ENCODE measurements around the gene MXRA7. TPM values are rescaled to one million over a fixed set of nuclear protein-coding genes. Genes with fewer than 3 reads are reported as not detected.

The MXRA7 gene
- polyA plus RNA-seq, 1 experiment, result 300 TPM

- H3K27me3 ChIP-seq (ENCODE audit: control insufficient read depth, insufficient read depth, low read length), result no peaks in the 10 kb centered on the region
- ChIA-PET CTCF (interaction anchor here (1.0 to 1.4 kb wide), 5 partner anchors 15 to 213 kb away, joined by 3 to 6 read pairs (median 3); partner anchors contain the start of gene MGAT5B), POLR2A (interaction anchor here (0.6 kb wide), 1 partner anchor 279 kb away, joined by 4 read pairs; no protein-coding TSS in a partner anchor)
- H3K4me3 ChIP-seq (ENCODE audit: low read depth, low read length), result peak within 1 kb of the TSS; percentile 100
- TF ChIP-seq, protein P1, sequence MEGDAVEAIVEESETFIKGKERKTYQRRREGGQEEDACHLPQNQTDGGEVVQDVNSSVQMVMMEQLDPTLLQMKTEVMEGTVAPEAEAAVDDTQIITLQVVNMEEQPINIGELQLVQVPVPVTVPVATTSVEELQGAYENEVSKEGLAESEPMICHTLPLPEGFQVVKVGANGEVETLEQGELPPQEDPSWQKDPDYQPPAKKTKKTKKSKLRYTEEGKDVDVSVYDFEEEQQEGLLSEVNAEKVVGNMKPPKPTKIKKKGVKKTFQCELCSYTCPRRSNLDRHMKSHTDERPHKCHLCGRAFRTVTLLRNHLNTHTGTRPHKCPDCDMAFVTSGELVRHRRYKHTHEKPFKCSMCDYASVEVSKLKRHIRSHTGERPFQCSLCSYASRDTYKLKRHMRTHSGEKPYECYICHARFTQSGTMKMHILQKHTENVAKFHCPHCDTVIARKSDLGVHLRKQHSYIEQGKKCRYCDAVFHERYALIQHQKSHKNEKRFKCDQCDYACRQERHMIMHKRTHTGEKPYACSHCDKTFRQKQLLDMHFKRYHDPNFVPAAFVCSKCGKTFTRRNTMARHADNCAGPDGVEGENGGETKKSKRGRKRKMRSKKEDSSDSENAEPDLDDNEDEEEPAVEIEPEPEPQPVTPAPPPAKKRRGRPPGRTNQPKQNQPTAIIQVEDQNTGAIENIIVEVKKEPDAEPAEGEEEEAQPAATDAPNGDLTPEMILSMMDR (IDR thresholded peaks at IDR 0.05; ENCODE audit: insufficient read depth, low read depth, low read length), result no peak
- DNase-seq (ENCODE audit: low read depth), result peak; percentile 72
- H3K36me3 ChIP-seq (ENCODE audit: control insufficient read depth, insufficient read depth, low read length), result peaks cover 6% of the 10 kb centered on the region
These were observed 27.1 kb upstream of the MXRA7 start, which contains the start of gene MFSD11 for GRCh38 chr17:76737676-76738467. Gene MFSD11, plus strand, starts transcription at chr17:76738119. Its CDS starts 234 bp downstream, at chr17:76738353.

DNA sequence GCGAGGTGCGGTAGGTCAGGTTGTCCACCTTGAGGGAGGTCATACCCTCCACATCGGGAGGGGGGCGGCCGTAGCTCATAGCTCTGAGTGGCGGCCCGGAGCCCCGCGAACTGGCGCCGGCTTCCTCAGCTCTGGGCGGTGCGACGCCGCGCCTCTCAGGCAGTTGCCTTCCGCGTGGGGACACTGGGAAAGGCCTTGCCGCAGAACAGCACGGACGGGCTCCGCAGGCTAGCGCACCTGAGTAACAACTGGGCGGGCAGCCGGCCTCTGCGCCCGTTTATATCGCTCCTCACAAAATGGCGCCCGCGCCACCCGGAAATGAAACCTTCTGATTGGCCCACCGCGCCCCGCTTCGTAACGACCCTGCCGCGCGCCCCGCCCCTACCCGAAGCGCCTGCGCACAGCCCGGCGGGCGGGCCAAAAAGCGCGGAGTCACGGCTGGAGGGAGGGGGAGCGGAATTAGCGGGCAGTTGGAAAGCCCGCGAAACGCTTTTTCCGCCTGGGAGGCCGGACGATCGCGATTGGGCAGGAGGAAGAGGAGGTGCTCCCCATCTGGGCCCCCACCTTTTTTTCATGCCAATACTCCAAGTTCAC is 26.4 kb upstream of the MXRA7 start, which contains the start of gene SRSF2:
Gene SRSF2 (minus strand): TSS at position 250 of the 594 bp plus-strand sequence. CDS start 171 bp downstream, at position 79.
- H3K4me3 ChIP-seq (ENCODE audit: low read depth, low read length), result peak within 1 kb of the TSS; percentile 100
- ChIA-PET POLR2A (interaction anchor here (0.6 kb wide), 2 partner anchors 279 to 379 kb away, joined by 3 to 4 read pairs; no protein-coding TSS in a partner anchor), CTCF (interaction anchor here (0.9 to 1.2 kb wide), 4 partner anchors 23 to 329 kb away, joined by 3 to 6 read pairs (median 3); partner anchors contain the start of gene MGAT5B)
- no peaks in the 10 kb centered on the region for H3K27me3 ChIP-seq (ENCODE audit: control insufficient read depth, insufficient read depth, low read length)
- peak; percentile 85 for DNase-seq (ENCODE audit: low read depth)
- peaks cover 6% of the 10 kb centered on the region for H3K36me3 ChIP-seq (ENCODE audit: control insufficient read depth, insufficient read depth, low read length)
- TF ChIP-seq, protein P1 (IDR thresholded peaks at IDR 0.05; ENCODE audit: insufficient read depth, low read depth, low read length), result no peak

DNA sequence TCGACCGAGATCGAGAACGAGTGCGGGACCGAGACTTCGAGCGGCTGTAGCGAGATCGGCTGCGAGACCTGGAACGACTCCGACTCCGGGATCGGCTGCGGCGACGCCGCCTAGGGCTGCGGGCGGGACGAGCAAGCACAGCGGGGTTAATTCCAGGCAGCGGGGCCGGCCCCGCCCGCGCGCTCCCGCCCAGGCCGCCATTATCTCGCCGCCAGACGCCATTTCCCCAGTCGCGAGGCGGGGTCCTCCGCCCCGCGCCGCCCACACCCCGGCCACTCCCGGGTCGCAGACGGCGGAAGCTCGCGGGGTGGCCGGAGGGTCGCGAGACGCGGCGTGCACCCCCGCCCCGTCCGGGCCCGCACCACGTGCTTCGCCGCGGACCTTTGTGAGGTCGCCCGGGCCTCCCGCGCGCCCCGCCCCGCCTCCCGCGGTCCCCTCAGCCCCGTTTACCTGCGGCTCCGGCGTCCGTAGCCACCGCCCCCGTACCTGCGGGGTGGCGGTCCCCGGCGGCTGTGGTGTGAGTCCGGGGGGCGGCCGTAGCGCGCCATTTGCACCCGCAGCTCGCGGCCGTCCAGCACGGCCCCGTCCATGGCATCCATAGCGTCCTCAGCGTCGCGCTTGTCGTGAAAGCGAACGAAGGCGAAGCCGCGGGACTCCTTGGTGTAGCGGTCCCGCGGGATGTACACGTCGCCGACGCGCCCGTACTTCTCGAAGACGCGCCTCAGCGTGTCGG is 25.8 kb upstream of the MXRA7 start:
- Histone ChIP-seq H3K4me3 (ENCODE audit: low read depth, low read length) (peak overlapping the region; percentile 100), H3K36me3 (ENCODE audit: control insufficient read depth, insufficient read depth, low read length) (peaks cover 6% of the 10 kb centered on the region), H3K27me3 (ENCODE audit: control insufficient read depth, insufficient read depth, low read length) (no peaks in the 10 kb centered on the region)
- POLR2A ChIA-PET, result interaction anchor here (0.6 kb wide), 1 partner anchor 379 kb away, joined by 3 read pairs; no protein-coding TSS in a partner anchor
- CTCF ChIA-PET, result interaction anchor here (0.9 to 1.1 kb wide), 3 partner anchors 23 to 330 kb away, joined by 3 read pairs; no protein-coding TSS in a partner anchor
- DNase-seq (ENCODE audit: low read depth), result no peak
- TF ChIP-seq, protein P1 (IDR thresholded peaks at IDR 0.05; ENCODE audit: insufficient read depth, low read depth, low read length), result peak; percentile 33; the same call in 1 of the 2 replicates

GRCh38 chr17:76735586-76736348 is 25.0 kb upstream of the MXRA7 start:
- Histone ChIP-seq H3K36me3 (ENCODE audit: control insufficient read depth, insufficient read depth, low read length) (peaks cover 6% of the 10 kb centered on the region), H3K27me3 (ENCODE audit: control insufficient read depth, insufficient read depth, low read length) (no peaks in the 10 kb centered on the region), H3K4me3 (ENCODE audit: low read depth, low read length) (peak overlapping the region; percentile 100)
- DNase-seq (ENCODE audit: low read depth), result no peak
- ChIA-PET POLR2A (no interaction called here), CTCF (interaction anchor here (0.7 to 1.3 kb wide), 2 partner anchors 8 to 331 kb away, joined by 5 read pairs; no protein-coding TSS in a partner anchor)
- TF ChIP-seq, protein P1 (IDR thresholded peaks at IDR 0.05; ENCODE audit: insufficient read depth, low read depth, low read length), result no peak

Measured in BJ (cell line).